ENCODE results near the gene PNPLA1. TPM values are rescaled to one million over a fixed set of nuclear protein-coding genes. Genes with fewer than 3 reads are reported as not detected.

Gene PNPLA1
- total RNA-seq, 1 experiment from 2014 or later, result not detected

DNA sequence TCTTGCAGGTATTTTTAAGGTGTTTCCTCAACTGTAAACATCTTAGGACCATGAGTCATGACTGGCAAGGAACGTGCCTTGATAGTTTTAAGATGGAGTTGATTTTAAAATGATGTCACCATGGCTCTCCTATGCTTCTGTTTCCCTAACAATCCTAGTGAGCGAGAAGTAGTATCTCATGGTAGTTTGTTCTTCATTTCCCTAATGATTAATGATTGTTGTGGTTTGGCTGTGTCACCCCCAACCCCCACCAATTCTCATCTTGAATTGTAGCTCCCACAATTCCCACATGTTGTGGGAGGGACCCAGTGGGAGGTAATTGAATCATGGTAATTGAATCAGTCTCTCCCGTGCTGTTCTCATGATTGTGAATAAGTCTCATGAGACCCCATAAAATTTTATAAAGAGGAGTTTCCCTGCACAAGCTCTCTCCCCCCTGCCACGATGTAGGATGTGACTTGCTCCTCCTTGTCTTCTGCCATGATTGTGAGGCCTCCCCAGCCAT lies 83.6 kb downstream of the PNPLA1 start (continued):
- no peak for TF ChIP-seq ZNF138 (CRISPR knock-in tag; conservative IDR thresholded peaks at IDR 0.05)
- no peak for TF ChIP-seq NR1H2 (CRISPR knock-in tag; IDR thresholded peaks at IDR 0.05)
- TF ChIP-seq ZNF425 (CRISPR knock-in tag; conservative IDR thresholded peaks at IDR 0.05), result no peak
- TF ChIP-seq, protein P1, sequence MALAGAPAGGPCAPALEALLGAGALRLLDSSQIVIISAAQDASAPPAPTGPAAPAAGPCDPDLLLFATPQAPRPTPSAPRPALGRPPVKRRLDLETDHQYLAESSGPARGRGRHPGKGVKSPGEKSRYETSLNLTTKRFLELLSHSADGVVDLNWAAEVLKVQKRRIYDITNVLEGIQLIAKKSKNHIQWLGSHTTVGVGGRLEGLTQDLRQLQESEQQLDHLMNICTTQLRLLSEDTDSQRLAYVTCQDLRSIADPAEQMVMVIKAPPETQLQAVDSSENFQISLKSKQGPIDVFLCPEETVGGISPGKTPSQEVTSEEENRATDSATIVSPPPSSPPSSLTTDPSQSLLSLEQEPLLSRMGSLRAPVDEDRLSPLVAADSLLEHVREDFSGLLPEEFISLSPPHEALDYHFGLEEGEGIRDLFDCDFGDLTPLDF (CRISPR knock-in tag; IDR thresholded peaks at IDR 0.05), result no peak
- no peak for TF ChIP-seq ESRRA (CRISPR knock-in tag; IDR thresholded peaks at IDR 0.05; ENCODE audit: borderline replicate concordance)

- Mint-ChIP-seq H3K27ac (no peak overlapping the region), H3K4me1 (no peaks in the 10 kb centered on the region), H3K4me3 (no peak overlapping the region), H3K27me3 (ENCODE audit: low read depth) (peaks cover 3% of the 10 kb centered on the region; the same call in 1 of the 2 replicates), H3K36me3 (no peaks in the 10 kb centered on the region; the same call in 1 of the 2 replicates), H3K9me3 (peaks cover 14% of the 10 kb centered on the region)
- ChIA-PET CTCF (interaction anchor here (0.6 to 3.0 kb wide), 5 partner anchors 10 to 53 kb away, joined by 3 to 26 read pairs (median 4); no protein-coding TSS in a partner anchor), POLR2A (no interaction called here)
- TF ChIP-seq, protein P2, sequence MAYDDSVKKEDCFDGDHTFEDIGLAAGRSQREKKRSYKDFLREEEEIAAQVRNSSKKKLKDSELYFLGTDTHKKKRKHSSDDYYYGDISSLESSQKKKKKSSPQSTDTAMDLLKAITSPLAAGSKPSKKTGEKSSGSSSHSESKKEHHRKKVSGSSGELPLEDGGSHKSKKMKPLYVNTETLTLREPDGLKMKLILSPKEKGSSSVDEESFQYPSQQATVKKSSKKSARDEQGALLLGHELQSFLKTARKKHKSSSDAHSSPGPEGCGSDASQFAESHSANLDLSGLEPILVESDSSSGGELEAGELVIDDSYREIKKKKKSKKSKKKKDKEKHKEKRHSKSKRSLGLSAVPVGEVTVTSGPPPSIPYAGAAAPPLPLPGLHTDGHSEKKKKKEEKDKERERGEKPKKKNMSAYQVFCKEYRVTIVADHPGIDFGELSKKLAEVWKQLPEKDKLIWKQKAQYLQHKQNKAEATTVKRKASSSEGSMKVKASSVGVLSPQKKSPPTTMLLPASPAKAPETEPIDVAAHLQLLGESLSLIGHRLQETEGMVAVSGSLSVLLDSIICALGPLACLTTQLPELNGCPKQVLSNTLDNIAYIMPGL (CRISPR knock-in tag; IDR thresholded peaks at IDR 0.05), result no peak
- TF ChIP-seq ZNF281 (CRISPR knock-in tag; IDR thresholded peaks at IDR 0.05), result no peak
- no peak for TF ChIP-seq HMGA2 (CRISPR knock-in tag; IDR thresholded peaks at IDR 0.05)
- TF ChIP-seq, protein P1 (CRISPR knock-in tag; IDR thresholded peaks at IDR 0.05), result no peak
- TF ChIP-seq, protein P3, sequence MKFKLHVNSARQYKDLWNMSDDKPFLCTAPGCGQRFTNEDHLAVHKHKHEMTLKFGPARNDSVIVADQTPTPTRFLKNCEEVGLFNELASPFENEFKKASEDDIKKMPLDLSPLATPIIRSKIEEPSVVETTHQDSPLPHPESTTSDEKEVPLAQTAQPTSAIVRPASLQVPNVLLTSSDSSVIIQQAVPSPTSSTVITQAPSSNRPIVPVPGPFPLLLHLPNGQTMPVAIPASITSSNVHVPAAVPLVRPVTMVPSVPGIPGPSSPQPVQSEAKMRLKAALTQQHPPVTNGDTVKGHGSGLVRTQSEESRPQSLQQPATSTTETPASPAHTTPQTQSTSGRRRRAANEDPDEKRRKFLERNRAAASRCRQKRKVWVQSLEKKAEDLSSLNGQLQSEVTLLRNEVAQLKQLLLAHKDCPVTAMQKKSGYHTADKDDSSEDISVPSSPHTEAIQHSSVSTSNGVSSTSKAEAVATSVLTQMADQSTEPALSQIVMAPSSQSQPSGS (CRISPR knock-in tag; IDR thresholded peaks at IDR 0.05; ENCODE audit: borderline replicate concordance, low read depth), result no peak
- TF ChIP-seq ZNF512 (CRISPR knock-in tag; IDR thresholded peaks at IDR 0.05; ENCODE audit: borderline replicate concordance), result no peak
- no peak for TF ChIP-seq ZNF121 (CRISPR knock-in tag; IDR thresholded peaks at IDR 0.05)
- no peak for TF ChIP-seq ATF1 (CRISPR knock-in tag; IDR thresholded peaks at IDR 0.05)
- TF ChIP-seq ZBTB21 (CRISPR knock-in tag; IDR thresholded peaks at IDR 0.05; ENCODE audit: borderline replicate concordance), result no peak
- TF ChIP-seq NR2C2 (CRISPR knock-in tag; IDR thresholded peaks at IDR 0.05), result no peak
- no peak for DNase-seq (ENCODE audit: low spot score)
- no peak for ATAC-seq
Observed at GRCh38 chr6:36355819-36356218, 86.0 kb downstream of the PNPLA1 start.

Measured in WTC11 (cell line).